ENCODE data around the gene PDK2. TPM values are rescaled to one million over a fixed set of nuclear protein-coding genes. Genes with fewer than 3 reads are reported as not detected.

Gene PDK2
- total RNA-seq, 1 experiment from 2014 or later: 31.9 TPM

GRCh38 chr17:50139950-50140885 is 45.1 kb downstream of the PDK2 start:
- H3K9ac ChIP-seq (ENCODE audit: low read length): no peak overlapping the region
- no peaks in the 10 kb centered on the region for H3K4me1 ChIP-seq (ENCODE audit: insufficient read depth, low read length)
- H3K27me3 ChIP-seq (ENCODE audit: low read length): no peaks in the 10 kb centered on the region
- peaks cover 4% of the 10 kb centered on the region; the same call in 1 of the 2 replicates for H3K79me2 ChIP-seq (ENCODE audit: low read length)
- H3K9me3 ChIP-seq (ENCODE audit: low read length): no peaks in the 10 kb centered on the region
- intact Hi-C loops (cut with micrococcal nuclease): loop anchor here (1.0 kb wide), 1 partner anchor 21 kb away; no protein-coding TSS in a partner anchor
- ChIA-PET POLR2A (ENCODE audit: unreplicated experiment) (interaction anchor here (0.7 kb wide), 1 partner anchor 11 kb away, joined by 3 read pairs; the partner anchor contains the start of gene SAMD14), CTCF (interaction anchor here (0.6 kb wide), 1 partner anchor 556 kb away, joined by 3 read pairs; no protein-coding TSS in a partner anchor)
- no peaks in the 10 kb centered on the region for H3F3A ChIP-seq (ENCODE audit: low read length, unreplicated experiment)
- peaks cover 9% of the 10 kb centered on the region; the same call in 1 of the 2 replicates for H4K20me1 ChIP-seq (ENCODE audit: low read length)
- H3K4me3 ChIP-seq (ENCODE audit: low read length): no peak overlapping the region
- no peak for TF ChIP-seq EZH2 (IDR thresholded peaks at IDR 0.05; ENCODE audit: low read length, unreplicated experiment)
- TF ChIP-seq, protein P1, sequence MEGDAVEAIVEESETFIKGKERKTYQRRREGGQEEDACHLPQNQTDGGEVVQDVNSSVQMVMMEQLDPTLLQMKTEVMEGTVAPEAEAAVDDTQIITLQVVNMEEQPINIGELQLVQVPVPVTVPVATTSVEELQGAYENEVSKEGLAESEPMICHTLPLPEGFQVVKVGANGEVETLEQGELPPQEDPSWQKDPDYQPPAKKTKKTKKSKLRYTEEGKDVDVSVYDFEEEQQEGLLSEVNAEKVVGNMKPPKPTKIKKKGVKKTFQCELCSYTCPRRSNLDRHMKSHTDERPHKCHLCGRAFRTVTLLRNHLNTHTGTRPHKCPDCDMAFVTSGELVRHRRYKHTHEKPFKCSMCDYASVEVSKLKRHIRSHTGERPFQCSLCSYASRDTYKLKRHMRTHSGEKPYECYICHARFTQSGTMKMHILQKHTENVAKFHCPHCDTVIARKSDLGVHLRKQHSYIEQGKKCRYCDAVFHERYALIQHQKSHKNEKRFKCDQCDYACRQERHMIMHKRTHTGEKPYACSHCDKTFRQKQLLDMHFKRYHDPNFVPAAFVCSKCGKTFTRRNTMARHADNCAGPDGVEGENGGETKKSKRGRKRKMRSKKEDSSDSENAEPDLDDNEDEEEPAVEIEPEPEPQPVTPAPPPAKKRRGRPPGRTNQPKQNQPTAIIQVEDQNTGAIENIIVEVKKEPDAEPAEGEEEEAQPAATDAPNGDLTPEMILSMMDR (conservative IDR thresholded peaks at IDR 0.05; ENCODE audit: low read depth, low read length): peak; percentile 96
- no peak overlapping the region for H2AFZ ChIP-seq (ENCODE audit: low read length)
- H3K4me2 ChIP-seq (ENCODE audit: low read length): no peak overlapping the region
- H3K9me2 ChIP-seq (replicated peaks; ENCODE audit: low read length): no peaks in the 10 kb centered on the region
- H3K27ac ChIP-seq (ENCODE audit: low read length): no peak overlapping the region
- ATAC-seq (peak; percentile 84), DNase-seq (peak; percentile 68)
- BruUV-seq (replicated peaks): no TSS peak
- H3K36me3 ChIP-seq (ENCODE audit: low read depth, low read length): peaks cover 78% of the 10 kb centered on the region

DNA sequence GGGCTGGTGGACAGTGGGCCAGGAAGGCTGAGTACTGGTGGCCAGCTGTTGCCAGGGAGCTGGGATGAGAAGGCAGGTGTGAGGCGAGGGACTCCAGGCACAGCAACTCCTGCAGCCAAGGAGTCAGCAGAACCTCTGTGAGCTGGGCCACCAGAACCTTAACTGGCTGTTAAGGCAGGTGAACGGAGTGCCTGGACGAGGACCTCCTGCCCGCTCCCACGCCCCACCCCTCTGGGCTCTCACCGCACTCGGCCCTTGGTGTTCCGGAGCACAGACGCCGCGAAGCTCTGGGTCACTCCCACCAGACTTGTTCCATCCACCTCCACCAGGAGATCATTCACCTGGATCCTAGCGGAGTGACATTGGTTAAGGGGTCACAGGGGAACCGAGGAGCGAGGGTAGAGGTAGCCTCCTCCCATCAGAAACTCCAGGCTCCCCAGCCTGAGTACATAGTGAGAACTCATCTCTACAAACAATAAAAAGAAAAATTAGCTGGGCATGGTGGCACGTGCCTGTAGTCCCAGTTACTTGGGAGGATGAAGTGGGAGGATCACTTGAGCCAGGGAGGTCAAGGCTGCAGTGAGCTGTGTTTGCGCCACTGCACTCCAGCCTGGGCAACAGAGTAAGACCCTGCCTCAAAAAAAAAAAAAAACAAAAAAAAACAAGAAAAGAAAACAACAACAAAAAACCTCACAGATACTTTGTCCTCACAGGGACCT is 46.0 kb downstream of the PDK2 start:
- Histone ChIP-seq H2AFZ (ENCODE audit: low read length) (no peak overlapping the region), H3K27ac (ENCODE audit: low read length) (no peak overlapping the region), H3F3A (ENCODE audit: low read length, unreplicated experiment) (no peaks in the 10 kb centered on the region), H3K4me2 (ENCODE audit: low read length) (no peak overlapping the region), H3K4me1 (ENCODE audit: insufficient read depth, low read length) (no peaks in the 10 kb centered on the region), H3K79me2 (ENCODE audit: low read length) (peaks cover 14% of the 10 kb centered on the region), H3K9me2 (replicated peaks; ENCODE audit: low read length) (no peaks in the 10 kb centered on the region), H3K36me3 (ENCODE audit: low read depth, low read length) (peaks cover 76% of the 10 kb centered on the region), H3K9ac (ENCODE audit: low read length) (no peak overlapping the region), H4K20me1 (ENCODE audit: low read length) (peaks cover 17% of the 10 kb centered on the region; the same call in 1 of the 2 replicates), H3K4me3 (ENCODE audit: low read length) (no peak overlapping the region), H3K9me3 (ENCODE audit: low read length) (no peaks in the 10 kb centered on the region), H3K27me3 (ENCODE audit: low read length) (no peaks in the 10 kb centered on the region)
- DNase-seq (no peak), ATAC-seq (no peak)
- no peak for TF ChIP-seq EZH2phosphoT487 (IDR thresholded peaks at IDR 0.05; ENCODE audit: borderline replicate concordance, low read length)
- no peak for TF ChIP-seq EZH2 (IDR thresholded peaks at IDR 0.05; ENCODE audit: low read length, unreplicated experiment)
- TF ChIP-seq, protein P1 (conservative IDR thresholded peaks at IDR 0.05; ENCODE audit: low read depth, low read length): no peak
- BruUV-seq (replicated peaks): no TSS peak
- ChIA-PET CTCF (no interaction called here), POLR2A (ENCODE audit: unreplicated experiment) (interaction anchor here (0.5 kb wide), 1 partner anchor 49 kb away, joined by 24 read pairs; no protein-coding TSS in a partner anchor)
- intact Hi-C loops (cut with micrococcal nuclease): no loop called here
